ENCODE measurements around the gene NPPB. TPM values are rescaled to one million over a fixed set of nuclear protein-coding genes. Genes with fewer than 3 reads are reported as not detected.

The NPPB gene
- total and polyA plus RNA-seq, 2 of the 8 experiments (the other 6 are each of a cell fraction or from before 2014, with no cell fraction given): 0.36 to 0.91 TPM

DNA sequence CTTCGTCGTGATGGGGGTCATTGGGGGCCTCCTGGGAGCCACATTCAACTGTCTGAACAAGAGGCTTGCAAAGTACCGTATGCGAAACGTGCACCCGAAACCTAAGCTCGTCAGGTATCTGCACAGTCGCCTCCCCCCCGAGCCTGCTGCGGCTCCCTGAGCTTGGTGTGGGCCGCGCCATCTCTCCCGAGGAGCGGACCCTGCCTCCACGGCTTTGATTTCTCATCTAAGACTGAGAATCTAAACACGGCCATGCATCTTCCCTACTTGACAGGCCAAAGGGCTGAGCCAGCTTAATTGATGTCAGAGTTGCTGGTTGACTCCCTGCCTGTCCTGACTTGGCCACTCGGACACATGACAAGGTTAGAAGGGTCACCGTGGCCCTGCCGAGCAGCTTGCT is 30.2 kb downstream of the NPPB start (continued):
- TF ChIP-seq, protein P1, sequence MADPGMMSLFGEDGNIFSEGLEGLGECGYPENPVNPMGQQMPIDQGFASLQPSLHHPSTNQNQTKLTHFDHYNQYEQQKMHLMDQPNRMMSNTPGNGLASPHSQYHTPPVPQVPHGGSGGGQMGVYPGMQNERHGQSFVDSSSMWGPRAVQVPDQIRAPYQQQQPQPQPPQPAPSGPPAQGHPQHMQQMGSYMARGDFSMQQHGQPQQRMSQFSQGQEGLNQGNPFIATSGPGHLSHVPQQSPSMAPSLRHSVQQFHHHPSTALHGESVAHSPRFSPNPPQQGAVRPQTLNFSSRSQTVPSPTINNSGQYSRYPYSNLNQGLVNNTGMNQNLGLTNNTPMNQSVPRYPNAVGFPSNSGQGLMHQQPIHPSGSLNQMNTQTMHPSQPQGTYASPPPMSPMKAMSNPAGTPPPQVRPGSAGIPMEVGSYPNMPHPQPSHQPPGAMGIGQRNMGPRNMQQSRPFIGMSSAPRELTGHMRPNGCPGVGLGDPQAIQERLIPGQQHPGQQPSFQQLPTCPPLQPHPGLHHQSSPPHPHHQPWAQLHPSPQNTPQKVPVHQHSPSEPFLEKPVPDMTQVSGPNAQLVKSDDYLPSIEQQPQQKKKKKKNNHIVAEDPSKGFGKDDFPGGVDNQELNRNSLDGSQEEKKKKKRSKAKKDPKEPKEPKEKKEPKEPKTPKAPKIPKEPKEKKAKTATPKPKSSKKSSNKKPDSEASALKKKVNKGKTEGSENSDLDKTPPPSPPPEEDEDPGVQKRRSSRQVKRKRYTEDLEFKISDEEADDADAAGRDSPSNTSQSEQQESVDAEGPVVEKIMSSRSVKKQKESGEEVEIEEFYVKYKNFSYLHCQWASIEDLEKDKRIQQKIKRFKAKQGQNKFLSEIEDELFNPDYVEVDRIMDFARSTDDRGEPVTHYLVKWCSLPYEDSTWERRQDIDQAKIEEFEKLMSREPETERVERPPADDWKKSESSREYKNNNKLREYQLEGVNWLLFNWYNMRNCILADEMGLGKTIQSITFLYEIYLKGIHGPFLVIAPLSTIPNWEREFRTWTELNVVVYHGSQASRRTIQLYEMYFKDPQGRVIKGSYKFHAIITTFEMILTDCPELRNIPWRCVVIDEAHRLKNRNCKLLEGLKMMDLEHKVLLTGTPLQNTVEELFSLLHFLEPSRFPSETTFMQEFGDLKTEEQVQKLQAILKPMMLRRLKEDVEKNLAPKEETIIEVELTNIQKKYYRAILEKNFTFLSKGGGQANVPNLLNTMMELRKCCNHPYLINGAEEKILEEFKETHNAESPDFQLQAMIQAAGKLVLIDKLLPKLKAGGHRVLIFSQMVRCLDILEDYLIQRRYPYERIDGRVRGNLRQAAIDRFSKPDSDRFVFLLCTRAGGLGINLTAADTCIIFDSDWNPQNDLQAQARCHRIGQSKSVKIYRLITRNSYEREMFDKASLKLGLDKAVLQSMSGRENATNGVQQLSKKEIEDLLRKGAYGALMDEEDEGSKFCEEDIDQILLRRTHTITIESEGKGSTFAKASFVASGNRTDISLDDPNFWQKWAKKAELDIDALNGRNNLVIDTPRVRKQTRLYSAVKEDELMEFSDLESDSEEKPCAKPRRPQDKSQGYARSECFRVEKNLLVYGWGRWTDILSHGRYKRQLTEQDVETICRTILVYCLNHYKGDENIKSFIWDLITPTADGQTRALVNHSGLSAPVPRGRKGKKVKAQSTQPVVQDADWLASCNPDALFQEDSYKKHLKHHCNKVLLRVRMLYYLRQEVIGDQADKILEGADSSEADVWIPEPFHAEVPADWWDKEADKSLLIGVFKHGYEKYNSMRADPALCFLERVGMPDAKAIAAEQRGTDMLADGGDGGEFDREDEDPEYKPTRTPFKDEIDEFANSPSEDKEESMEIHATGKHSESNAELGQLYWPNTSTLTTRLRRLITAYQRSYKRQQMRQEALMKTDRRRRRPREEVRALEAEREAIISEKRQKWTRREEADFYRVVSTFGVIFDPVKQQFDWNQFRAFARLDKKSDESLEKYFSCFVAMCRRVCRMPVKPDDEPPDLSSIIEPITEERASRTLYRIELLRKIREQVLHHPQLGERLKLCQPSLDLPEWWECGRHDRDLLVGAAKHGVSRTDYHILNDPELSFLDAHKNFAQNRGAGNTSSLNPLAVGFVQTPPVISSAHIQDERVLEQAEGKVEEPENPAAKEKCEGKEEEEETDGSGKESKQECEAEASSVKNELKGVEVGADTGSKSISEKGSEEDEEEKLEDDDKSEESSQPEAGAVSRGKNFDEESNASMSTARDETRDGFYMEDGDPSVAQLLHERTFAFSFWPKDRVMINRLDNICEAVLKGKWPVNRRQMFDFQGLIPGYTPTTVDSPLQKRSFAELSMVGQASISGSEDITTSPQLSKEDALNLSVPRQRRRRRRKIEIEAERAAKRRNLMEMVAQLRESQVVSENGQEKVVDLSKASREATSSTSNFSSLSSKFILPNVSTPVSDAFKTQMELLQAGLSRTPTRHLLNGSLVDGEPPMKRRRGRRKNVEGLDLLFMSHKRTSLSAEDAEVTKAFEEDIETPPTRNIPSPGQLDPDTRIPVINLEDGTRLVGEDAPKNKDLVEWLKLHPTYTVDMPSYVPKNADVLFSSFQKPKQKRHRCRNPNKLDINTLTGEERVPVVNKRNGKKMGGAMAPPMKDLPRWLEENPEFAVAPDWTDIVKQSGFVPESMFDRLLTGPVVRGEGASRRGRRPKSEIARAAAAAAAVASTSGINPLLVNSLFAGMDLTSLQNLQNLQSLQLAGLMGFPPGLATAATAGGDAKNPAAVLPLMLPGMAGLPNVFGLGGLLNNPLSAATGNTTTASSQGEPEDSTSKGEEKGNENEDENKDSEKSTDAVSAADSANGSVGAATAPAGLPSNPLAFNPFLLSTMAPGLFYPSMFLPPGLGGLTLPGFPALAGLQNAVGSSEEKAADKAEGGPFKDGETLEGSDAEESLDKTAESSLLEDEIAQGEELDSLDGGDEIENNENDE (IDR thresholded peaks at IDR 0.05; ENCODE audit: insufficient replicate concordance, low read length): no peak
- TF ChIP-seq, protein P2, sequence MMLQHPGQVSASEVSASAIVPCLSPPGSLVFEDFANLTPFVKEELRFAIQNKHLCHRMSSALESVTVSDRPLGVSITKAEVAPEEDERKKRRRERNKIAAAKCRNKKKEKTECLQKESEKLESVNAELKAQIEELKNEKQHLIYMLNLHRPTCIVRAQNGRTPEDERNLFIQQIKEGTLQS (IDR thresholded peaks at IDR 0.05; ENCODE audit: insufficient read depth, low read depth, low read length): no peak
- no peak for TF ChIP-seq NRF1 (IDR thresholded peaks at IDR 0.05; ENCODE audit: low read depth, low read length)
- TF ChIP-seq RBBP5 (IDR thresholded peaks at IDR 0.05; ENCODE audit: borderline replicate concordance, low read depth, low read length): no peak
- TF ChIP-seq POLR2A (IDR thresholded peaks at IDR 0.05; ENCODE audit: control extremely low read depth in 1 of 2, low read depth in 2 of 2, low read length in 2 of 2): no peak
- no peak for TF ChIP-seq MAFK (IDR thresholded peaks at IDR 0.05; ENCODE audit: low read depth, low read length)
- TF ChIP-seq EP300 (IDR thresholded peaks at IDR 0.05; ENCODE audit: borderline replicate concordance in 1 of 2, low read depth in 2 of 2, low read length in 2 of 2): no peak

All from H1 (cell line).